ES-I3 (cell line): ENCODE data around the gene C16orf78.

ENCODE experiments used
- H3K36me3 ChIP-seq: 2 replicates; pipeline ENCODE4 v1.6.1; 2013; ENCODE audit warnings: mild to moderate bottlenecking, low read length, control low read depth, moderate library complexity; ENCODE audit not compliant: insufficient read depth
- H3K4me1 ChIP-seq: 2 replicates; pipeline ENCODE4 v1.6.1; 2013; ENCODE audit warnings: mild to moderate bottlenecking, control low read depth, low read length; ENCODE audit not compliant: insufficient read depth
- H3K9ac ChIP-seq: 2 replicates; pipeline ENCODE4 v1.6.1; 2013; ENCODE audit warnings: low read depth, mild to moderate bottlenecking, low read length, moderate library complexity
- H3K9me3 ChIP-seq: 2 replicates; pipeline ENCODE4 v1.6.1; 2013; ENCODE audit warnings: mild to moderate bottlenecking, low read length, moderate library complexity; ENCODE audit not compliant: control insufficient read depth, insufficient read depth

Gene C16orf78

GRCh38 chr16:49373504-49373903 is at the start of gene C16orf78:
Gene C16orf78 (plus strand): TSS chr16:49373804. CDS start chr16:49373940, 136 bp downstream.
- no peak within 1 kb of the TSS for H3K9ac ChIP-seq

GRCh38 chr16:49324703-49325102 is 48.9 kb upstream of the C16orf78 start:
- Histone ChIP-seq H3K9ac (no peak overlapping the region), H3K4me1 (no peaks in the 10 kb centered on the region), H3K36me3 (no peaks in the 10 kb centered on the region), H3K9me3 (no peaks in the 10 kb centered on the region)

More at GRCh38 chr16:49373504-49373903, at the start of gene C16orf78:
- Histone ChIP-seq H3K36me3 (no peaks in the 10 kb centered on the region), H3K9me3 (0 out of 2 replicates have a peak, but pooled peaks cover 2% of the 10 kb centered on the region), H3K4me1 (peaks cover 25% of the 10 kb centered on the region)

GRCh38 chr16:49327466-49327865 is 46.1 kb upstream of the C16orf78 start:
- no peak overlapping the region for H3K9ac ChIP-seq
- no peaks in the 10 kb centered on the region for H3K36me3 ChIP-seq
- H3K9me3 ChIP-seq, result no peaks in the 10 kb centered on the region
- H3K4me1 ChIP-seq, result 0 out of 2 replicates have a peak, but pooled peaks cover 1% of the 10 kb centered on the region

- H3K9ac ChIP-seq, result no peak overlapping the region
- peaks cover 9% of the 10 kb centered on the region for H3K4me1 ChIP-seq
- H3K36me3 ChIP-seq, result no peaks in the 10 kb centered on the region
- H3K9me3 ChIP-seq, result no peaks in the 10 kb centered on the region
Observed at GRCh38 chr16:49328325-49328724, 45.3 kb upstream of the C16orf78 start.

- no peak overlapping the region for H3K9ac ChIP-seq
- peaks cover 9% of the 10 kb centered on the region for H3K4me1 ChIP-seq
- no peaks in the 10 kb centered on the region for H3K36me3 ChIP-seq
- H3K9me3 ChIP-seq, result no peaks in the 10 kb centered on the region
Observed at GRCh38 chr16:49330562-49331201, 42.9 kb upstream of the C16orf78 start.

GRCh38 chr16:49332589-49333258 is 40.9 kb upstream of the C16orf78 start:
- no peak overlapping the region for H3K9ac ChIP-seq
- no peaks in the 10 kb centered on the region for H3K9me3 ChIP-seq
- peaks cover 9% of the 10 kb centered on the region for H3K4me1 ChIP-seq
- no peaks in the 10 kb centered on the region for H3K36me3 ChIP-seq

GRCh38 chr16:49333259-49333597 is 40.4 kb upstream of the C16orf78 start:
- no peaks in the 10 kb centered on the region for H3K9me3 ChIP-seq
- H3K4me1 ChIP-seq, result peaks cover 9% of the 10 kb centered on the region
- H3K36me3 ChIP-seq, result no peaks in the 10 kb centered on the region
- no peak overlapping the region for H3K9ac ChIP-seq

- Histone ChIP-seq H3K9ac (no peak overlapping the region), H3K9me3 (no peaks in the 10 kb centered on the region), H3K4me1 (peaks cover 9% of the 10 kb centered on the region), H3K36me3 (no peaks in the 10 kb centered on the region)
Observed at GRCh38 chr16:49335828-49336227, 37.8 kb upstream of the C16orf78 start.

GRCh38 chr16:49336581-49336980 is 37.0 kb upstream of the C16orf78 start:
- no peak overlapping the region for H3K9ac ChIP-seq
- H3K36me3 ChIP-seq, result no peaks in the 10 kb centered on the region
- H3K4me1 ChIP-seq, result peaks cover 9% of the 10 kb centered on the region
- H3K9me3 ChIP-seq, result no peaks in the 10 kb centered on the region

- Histone ChIP-seq H3K4me1 (peaks cover 4% of the 10 kb centered on the region), H3K9me3 (no peaks in the 10 kb centered on the region), H3K36me3 (no peaks in the 10 kb centered on the region), H3K9ac (no peak overlapping the region)
Observed at GRCh38 chr16:49337814-49338350, 35.7 kb upstream of the C16orf78 start.

- no peaks in the 10 kb centered on the region for H3K36me3 ChIP-seq
- H3K9ac ChIP-seq, result no peak overlapping the region
- no peaks in the 10 kb centered on the region for H3K9me3 ChIP-seq
- H3K4me1 ChIP-seq, result no peaks in the 10 kb centered on the region
Observed at GRCh38 chr16:49338611-49339265, 34.9 kb upstream of the C16orf78 start.

- Histone ChIP-seq H3K9ac (no peak overlapping the region), H3K9me3 (no peaks in the 10 kb centered on the region), H3K4me1 (no peaks in the 10 kb centered on the region), H3K36me3 (no peaks in the 10 kb centered on the region)
Observed at GRCh38 chr16:49340466-49340865, 33.1 kb upstream of the C16orf78 start.

GRCh38 chr16:49341706-49342105 is 31.9 kb upstream of the C16orf78 start:
- Histone ChIP-seq H3K9me3 (no peaks in the 10 kb centered on the region), H3K4me1 (no peaks in the 10 kb centered on the region), H3K9ac (no peak overlapping the region), H3K36me3 (no peaks in the 10 kb centered on the region)

- Histone ChIP-seq H3K9ac (no peak overlapping the region), H3K4me1 (no peaks in the 10 kb centered on the region), H3K9me3 (no peaks in the 10 kb centered on the region), H3K36me3 (no peaks in the 10 kb centered on the region)
Observed at GRCh38 chr16:49342336-49343265, 31.0 kb upstream of the C16orf78 start.
